Kidney epithelial cell (primary cell): Measurements from ENCODE around the gene EXOC3L1. TPM values are rescaled to one million over a fixed set of nuclear protein-coding genes. Genes with fewer than 3 reads are reported as not detected.

Source experiments
- DNase-seq: peaks from one replicate; pipeline ENCODE4 v3.0.0-alpha.2; 2010; ENCODE audit warnings: low read depth
- H3K27me3 ChIP-seq: 2 replicates; pipeline ENCODE4 v1.6.0; 2011; ENCODE audit warnings: low read length; ENCODE audit not compliant: control insufficient read depth, insufficient read depth
- H3K36me3 ChIP-seq: 2 replicates; pipeline ENCODE4 v1.5.1; 2011; ENCODE audit warnings: low read length; ENCODE audit not compliant: control insufficient read depth, insufficient read depth
- H3K4me3 ChIP-seq: 2 replicates; pipeline ENCODE4 v1.5.1; 2011; ENCODE audit warnings: low read depth, mild to moderate bottlenecking, control low read depth, low read length
- total RNA-seq: library from RNA; depleted of rRNA; stranded (reverse); fragments of >200 nt; gene quantifications from 2 replicates; pipeline ENCODE4 v1.2.3, GENCODE V29; 2015
- TF ChIP-seq, protein P1 (sequence below): IDR thresholded peaks from 2 replicates; pipeline ENCODE4 v1.5.1; 2011; ENCODE audit warnings: mild to moderate bottlenecking, moderate library complexity, low read length, control low read depth, inconsistent platforms; ENCODE audit not compliant: insufficient read depth, poor library complexity, severe bottlenecking

The EXOC3L1 gene
- total RNA-seq, 1 donor from 2014 or later: 0.25 TPM

- H3K27me3 ChIP-seq: no peaks in the 10 kb centered on the region
- H3K4me3 ChIP-seq: no peak overlapping the region
- no peak for DNase-seq
- TF ChIP-seq, protein P1, sequence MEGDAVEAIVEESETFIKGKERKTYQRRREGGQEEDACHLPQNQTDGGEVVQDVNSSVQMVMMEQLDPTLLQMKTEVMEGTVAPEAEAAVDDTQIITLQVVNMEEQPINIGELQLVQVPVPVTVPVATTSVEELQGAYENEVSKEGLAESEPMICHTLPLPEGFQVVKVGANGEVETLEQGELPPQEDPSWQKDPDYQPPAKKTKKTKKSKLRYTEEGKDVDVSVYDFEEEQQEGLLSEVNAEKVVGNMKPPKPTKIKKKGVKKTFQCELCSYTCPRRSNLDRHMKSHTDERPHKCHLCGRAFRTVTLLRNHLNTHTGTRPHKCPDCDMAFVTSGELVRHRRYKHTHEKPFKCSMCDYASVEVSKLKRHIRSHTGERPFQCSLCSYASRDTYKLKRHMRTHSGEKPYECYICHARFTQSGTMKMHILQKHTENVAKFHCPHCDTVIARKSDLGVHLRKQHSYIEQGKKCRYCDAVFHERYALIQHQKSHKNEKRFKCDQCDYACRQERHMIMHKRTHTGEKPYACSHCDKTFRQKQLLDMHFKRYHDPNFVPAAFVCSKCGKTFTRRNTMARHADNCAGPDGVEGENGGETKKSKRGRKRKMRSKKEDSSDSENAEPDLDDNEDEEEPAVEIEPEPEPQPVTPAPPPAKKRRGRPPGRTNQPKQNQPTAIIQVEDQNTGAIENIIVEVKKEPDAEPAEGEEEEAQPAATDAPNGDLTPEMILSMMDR: no peak
- H3K36me3 ChIP-seq: peaks cover 7% of the 10 kb centered on the region
Measured at GRCh38 chr16:67235816-67236562, 46.1 kb upstream of the EXOC3L1 start.

DNA sequence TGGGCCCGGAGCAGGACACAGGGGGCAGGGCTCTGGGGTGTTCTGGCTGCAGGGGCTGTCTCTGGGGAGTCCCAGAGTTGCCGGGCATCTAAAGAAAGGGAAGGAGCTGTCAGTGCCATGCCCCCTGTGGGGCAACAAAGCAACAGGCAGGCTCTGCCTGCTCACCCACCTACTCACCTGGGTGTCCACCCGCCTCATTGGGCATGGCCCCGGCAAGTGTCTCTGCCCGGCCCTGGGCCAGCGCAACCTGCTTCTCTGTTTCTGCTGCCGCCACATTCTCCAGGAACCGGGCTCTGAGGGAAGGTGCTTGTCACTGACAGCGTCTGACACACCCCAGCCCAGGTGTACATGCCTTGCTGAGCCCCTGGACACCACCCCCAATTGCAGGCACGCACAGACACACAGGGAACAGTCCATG is 44.3 kb upstream of the EXOC3L1 start:
- TF ChIP-seq, protein P1: no peak
- no peak overlapping the region for H3K4me3 ChIP-seq
- DNase-seq: no peak
- peaks cover 8% of the 10 kb centered on the region for H3K36me3 ChIP-seq
- no peaks in the 10 kb centered on the region for H3K27me3 ChIP-seq

DNA sequence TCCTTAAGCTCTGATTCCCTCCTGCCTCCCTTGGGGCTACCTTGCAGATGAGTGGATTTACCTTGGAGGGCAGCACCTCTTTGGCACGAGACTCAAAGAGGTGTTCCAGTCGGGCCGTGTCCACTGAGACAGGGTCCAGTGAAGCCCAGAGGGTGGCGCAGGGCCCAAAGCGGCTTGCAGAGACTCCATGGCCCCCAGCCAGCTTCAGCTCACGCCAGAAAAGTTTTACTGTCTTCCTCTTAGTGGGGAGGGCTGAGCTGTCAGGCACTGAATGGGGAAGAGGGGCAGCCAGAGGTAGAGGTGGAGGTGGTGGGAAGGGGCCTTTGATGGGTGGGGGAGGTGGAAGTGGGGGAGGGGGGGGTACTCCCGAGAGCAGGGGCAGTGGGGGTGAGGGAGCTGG is 43.7 kb upstream of the EXOC3L1 start:
- no peak overlapping the region for H3K4me3 ChIP-seq
- no peak for DNase-seq
- H3K27me3 ChIP-seq: no peaks in the 10 kb centered on the region
- TF ChIP-seq, protein P1: no peak
- peaks cover 7% of the 10 kb centered on the region for H3K36me3 ChIP-seq

- Histone ChIP-seq H3K36me3 (peaks cover 4% of the 10 kb centered on the region), H3K4me3 (no peak overlapping the region), H3K27me3 (no peaks in the 10 kb centered on the region)
- TF ChIP-seq, protein P1: no peak
- DNase-seq: no peak
Measured at GRCh38 chr16:67230809-67231660, 41.1 kb upstream of the EXOC3L1 start.

DNA sequence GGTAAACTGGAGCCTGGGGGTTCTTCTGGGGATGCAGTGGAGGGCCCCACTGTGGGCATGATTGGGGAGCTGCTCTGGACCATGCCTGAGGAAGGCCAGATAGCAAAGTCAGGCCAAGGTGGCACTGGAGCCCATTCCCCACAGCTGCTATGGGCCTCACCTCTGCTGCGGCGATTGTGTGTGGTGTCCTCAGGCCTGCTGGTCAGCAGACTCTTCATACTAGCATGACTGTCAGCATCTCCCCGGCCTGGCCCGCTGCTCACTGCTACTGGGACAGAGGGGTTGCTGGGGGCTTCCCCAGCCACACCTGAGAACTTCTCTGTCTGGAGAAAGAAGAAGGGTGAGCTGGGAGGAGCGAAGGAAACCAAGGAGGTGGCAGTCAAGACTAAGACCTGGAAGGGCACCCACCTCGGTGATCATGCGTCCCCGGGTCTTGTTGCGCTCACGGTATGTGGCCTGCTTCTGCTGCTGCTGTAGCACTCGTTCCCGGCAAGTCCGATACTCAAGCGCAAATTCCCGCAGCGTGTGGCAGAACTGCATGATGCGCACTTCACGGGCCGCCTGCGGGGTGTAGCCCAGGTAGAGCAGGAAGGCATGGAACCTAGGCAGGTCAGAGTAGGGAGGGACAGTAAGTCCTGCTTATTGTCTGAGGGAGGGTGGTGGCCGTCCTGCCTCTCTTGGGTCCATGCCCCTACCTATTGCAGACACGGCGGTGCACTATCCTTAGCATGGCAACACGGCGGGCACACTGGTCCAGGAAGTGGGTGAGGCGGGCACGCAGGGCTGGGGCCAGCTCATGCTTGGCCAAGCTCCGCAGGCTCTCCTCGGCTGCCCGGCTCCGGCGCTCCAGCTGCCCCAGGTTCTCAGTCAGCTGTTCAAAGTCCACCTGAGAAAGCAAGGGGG is 40.2 kb upstream of the EXOC3L1 start:
- TF ChIP-seq, protein P1: no peak
- H3K27me3 ChIP-seq: no peaks in the 10 kb centered on the region
- H3K4me3 ChIP-seq: no peak overlapping the region
- no peak for DNase-seq
- peaks cover 4% of the 10 kb centered on the region for H3K36me3 ChIP-seq
